Vagina (tissue), 2 donors: ENCODE results near the gene ENTPD1.

ENCODE experiments used
- POLR2A ChIP-seq, 2 donors: fragments of 450-650 bp; IDR thresholded peaks; one replicate each; pipeline ENCODE4 v1.6.1; 2017; ENCODE audit warnings: antibody characterized with exemption in 2 of 2, mild to moderate bottlenecking in 2 of 2, moderate library complexity in 2 of 2
- TF ChIP-seq, protein P1 (sequence below), 3 experiments: fragments of 450-650 bp in 2 of 3; fragments of 200-600 bp in 1 of 3; sonication (generic) in 1 of 3; IDR thresholded peaks; one replicate each; pipeline ENCODE4 v1.5.1; 2017 to 2019; ENCODE audit warnings: antibody characterized with exemption in 3 of 3, mild to moderate bottlenecking in 2 of 3, moderate library complexity in 2 of 3

DNA sequence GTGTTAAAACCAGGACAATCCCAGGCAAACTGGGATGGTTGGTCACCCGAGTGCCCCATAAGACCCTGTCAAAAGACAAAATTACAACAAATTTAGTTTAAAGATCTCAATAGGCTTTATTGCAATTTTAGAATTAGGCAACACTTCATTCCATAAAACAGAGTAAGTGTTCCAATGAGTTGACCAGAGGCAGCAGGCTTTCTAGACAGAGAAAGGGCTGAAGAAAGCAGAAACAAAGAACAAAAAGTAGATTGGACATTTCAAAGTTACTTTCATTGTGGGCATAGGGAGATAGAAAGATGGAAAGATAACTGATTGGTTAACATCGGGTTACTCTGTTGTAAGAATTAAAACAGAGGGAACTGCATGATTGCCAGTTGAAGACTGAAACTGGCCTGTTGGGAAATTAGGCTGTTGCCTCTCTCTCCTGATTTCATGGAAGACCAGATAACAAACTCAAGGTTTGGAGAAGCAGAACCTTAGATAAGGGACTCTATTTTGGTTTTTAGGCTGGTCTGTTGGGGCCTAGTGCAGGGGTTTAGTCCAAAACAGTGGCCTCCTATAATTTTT is 36.3 kb downstream of the ENTPD1 start:
- TF ChIP-seq, protein P1, sequence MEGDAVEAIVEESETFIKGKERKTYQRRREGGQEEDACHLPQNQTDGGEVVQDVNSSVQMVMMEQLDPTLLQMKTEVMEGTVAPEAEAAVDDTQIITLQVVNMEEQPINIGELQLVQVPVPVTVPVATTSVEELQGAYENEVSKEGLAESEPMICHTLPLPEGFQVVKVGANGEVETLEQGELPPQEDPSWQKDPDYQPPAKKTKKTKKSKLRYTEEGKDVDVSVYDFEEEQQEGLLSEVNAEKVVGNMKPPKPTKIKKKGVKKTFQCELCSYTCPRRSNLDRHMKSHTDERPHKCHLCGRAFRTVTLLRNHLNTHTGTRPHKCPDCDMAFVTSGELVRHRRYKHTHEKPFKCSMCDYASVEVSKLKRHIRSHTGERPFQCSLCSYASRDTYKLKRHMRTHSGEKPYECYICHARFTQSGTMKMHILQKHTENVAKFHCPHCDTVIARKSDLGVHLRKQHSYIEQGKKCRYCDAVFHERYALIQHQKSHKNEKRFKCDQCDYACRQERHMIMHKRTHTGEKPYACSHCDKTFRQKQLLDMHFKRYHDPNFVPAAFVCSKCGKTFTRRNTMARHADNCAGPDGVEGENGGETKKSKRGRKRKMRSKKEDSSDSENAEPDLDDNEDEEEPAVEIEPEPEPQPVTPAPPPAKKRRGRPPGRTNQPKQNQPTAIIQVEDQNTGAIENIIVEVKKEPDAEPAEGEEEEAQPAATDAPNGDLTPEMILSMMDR (IDR thresholded peaks at IDR 0.05) = no peak
- no peak for TF ChIP-seq POLR2A (IDR thresholded peaks at IDR 0.05)
